Measurements from ENCODE around the gene FSHR.

Gene FSHR

GRCh38 chr2:49053156-49053555, 101.2 kb downstream of the FSHR start:
- no peak overlapping the region for H3K4me3 ChIP-seq (ENCODE audit: low read depth in 1 of 2, low read length in 1 of 2)
- no peaks in the 10 kb centered on the region for H3K4me1 ChIP-seq (ENCODE audit: control insufficient read depth in 1 of 2, insufficient read depth in 1 of 2, low read depth in 1 of 2, low read length in 1 of 2)
- no peaks in the 10 kb centered on the region for H3K27me3 ChIP-seq
- H3K9me3 ChIP-seq = no peaks in the 10 kb centered on the region
- no peak for TF ChIP-seq CTCF (IDR thresholded peaks at IDR 0.05)
- no peaks in the 10 kb centered on the region for H3K36me3 ChIP-seq
- no peak overlapping the region for H3K27ac ChIP-seq

GRCh38 chr2:49050265-49050664, 104.0 kb downstream of the FSHR start:
- no peak overlapping the region for H3K4me3 ChIP-seq (ENCODE audit: low read depth in 1 of 2, low read length in 1 of 2)
- no peaks in the 10 kb centered on the region for H3K4me1 ChIP-seq (ENCODE audit: control insufficient read depth in 1 of 2, insufficient read depth in 1 of 2, low read depth in 1 of 2, low read length in 1 of 2)
- H3K9me3 ChIP-seq = no peaks in the 10 kb centered on the region
- no peak overlapping the region for H3K27ac ChIP-seq
- TF ChIP-seq CTCF (IDR thresholded peaks at IDR 0.05) = no peak
- no peaks in the 10 kb centered on the region for H3K27me3 ChIP-seq
- no peaks in the 10 kb centered on the region for H3K36me3 ChIP-seq

- H3K4me1 ChIP-seq (ENCODE audit: control insufficient read depth in 1 of 2, insufficient read depth in 1 of 2, low read depth in 1 of 2, low read length in 1 of 2) = no peaks in the 10 kb centered on the region
- H3K4me3 ChIP-seq (ENCODE audit: low read depth in 1 of 2, low read length in 1 of 2) = no peak overlapping the region
- H3K36me3 ChIP-seq = no peaks in the 10 kb centered on the region
- no peak for TF ChIP-seq CTCF (IDR thresholded peaks at IDR 0.05)
- H3K27me3 ChIP-seq = no peaks in the 10 kb centered on the region
- no peak overlapping the region for H3K27ac ChIP-seq
- H3K9me3 ChIP-seq = no peaks in the 10 kb centered on the region
These were observed 105.2 kb downstream of the FSHR start for GRCh38 chr2:49049161-49049560.

GRCh38 chr2:49045083-49045482, 109.2 kb downstream of the FSHR start:
- TF ChIP-seq CTCF (IDR thresholded peaks at IDR 0.05) = no peak
- Histone ChIP-seq H3K27ac (no peak overlapping the region), H3K9me3 (no peaks in the 10 kb centered on the region), H3K4me1 (ENCODE audit: control insufficient read depth in 1 of 2, insufficient read depth in 1 of 2, low read depth in 1 of 2, low read length in 1 of 2) (no peaks in the 10 kb centered on the region), H3K4me3 (ENCODE audit: low read depth in 1 of 2, low read length in 1 of 2) (no peak overlapping the region), H3K36me3 (no peaks in the 10 kb centered on the region), H3K27me3 (no peaks in the 10 kb centered on the region)

GRCh38 chr2:49044350-49045079, 109.8 kb downstream of the FSHR start:
- Histone ChIP-seq H3K9me3 (no peaks in the 10 kb centered on the region), H3K4me1 (ENCODE audit: control insufficient read depth in 1 of 2, insufficient read depth in 1 of 2, low read depth in 1 of 2, low read length in 1 of 2) (no peaks in the 10 kb centered on the region), H3K36me3 (no peaks in the 10 kb centered on the region), H3K27ac (no peak overlapping the region), H3K4me3 (ENCODE audit: low read depth in 1 of 2, low read length in 1 of 2) (no peak overlapping the region), H3K27me3 (no peaks in the 10 kb centered on the region)
- no peak for TF ChIP-seq CTCF (IDR thresholded peaks at IDR 0.05)
